HepG2 (cell line): Measurements from ENCODE around the gene MAP2K2. TPM values are rescaled to one million over a fixed set of nuclear protein-coding genes. Genes with fewer than 3 reads are reported as not detected.

ENCODE experiments used
- ATAC-seq: fragments of 200-7000 bp; cut with Tn5 transposase; 3 replicates; pipeline ENCODE4 v1.9.1; 2020; ENCODE audit warnings: mild to moderate bottlenecking, moderate library complexity
- BruUV-seq: library from RNA; stranded (reverse); fragments of 400-500 nt; replicated peaks from 2 replicates; lab custom pipeline; 2021; lab: Mats Ljungman, UMichigan
- CTCF ChIA-PET: fragments of 300-600 bp; formaldehyde crosslinking; extraction: SDS; loops from one replicate; lab custom pipeline; 2021; ENCODE audit warnings: low total read pairs, inconsistent platforms, low intra/inter-chr PET ratio; lab: Yijun Ruan, JAX
- POLR2A ChIA-PET: fragments of 350-600 bp; sonication (Branson Sonifier 250); formaldehyde crosslinking; loops from one replicate; lab custom pipeline; 2020; ENCODE audit warnings: antibody characterized with exemption, inconsistent platforms; lab: Yijun Ruan, JAX
- DNase-seq: peaks from one replicate; pipeline ENCODE4 v3.0.0-alpha.2; 2015; ENCODE audit warnings: low spot score
- FAIRE-seq: peaks from 3 replicates; lab custom pipeline; 2011; peaks lifted over from hg19 to GRCh38; lab: Jason Lieb, UNC
- H2AFZ ChIP-seq: one replicate; pipeline ENCODE4 v1.6.1; 2011; ENCODE audit warnings: low read length, inconsistent platforms
- H3K27ac ChIP-seq: fragments of 300-600 bp; 3 replicates; pipeline ENCODE4 v1.8.0; 2011; ENCODE audit warnings: mixed run types, mild to moderate bottlenecking, mixed read lengths, low read length, inconsistent platforms; ENCODE audit not compliant: insufficient read depth; ENCODE audit errors: extremely low read length
- H3K27me3 ChIP-seq, 2 experiments: fragments of 200-600 bp in 1 of 2; 2 replicates in 1 of 2; 3 replicates in 1 of 2; pipeline versions ENCODE4 v1.6.0 to v1.8.0; 2011; ENCODE audit warnings: low read length in 2 of 2, mild to moderate bottlenecking in 2 of 2, moderate library complexity in 2 of 2, inconsistent platforms in 1 of 2; ENCODE audit not compliant: insufficient read depth in 2 of 2, control insufficient read depth in 1 of 2
- H3K36me3 ChIP-seq, 2 experiments: fragments of 200-600 bp in 1 of 2; replicated peaks in 1 of 2; 2 replicates in 1 of 2; 3 replicates in 1 of 2; pipeline versions ENCODE4 v1.5.1 to v1.8.0; 2011; ENCODE audit warnings: low read length in 2 of 2, inconsistent platforms in 1 of 2; ENCODE audit not compliant: insufficient read depth in 2 of 2, control insufficient read depth in 1 of 2
- H3K4me1 ChIP-seq: 2 replicates; pipeline ENCODE4 v1.5.1; 2012; ENCODE audit warnings: low read length, inconsistent platforms; ENCODE audit not compliant: insufficient read depth
- H3K4me2 ChIP-seq: 2 replicates; pipeline ENCODE4 v1.6.0; 2011; ENCODE audit warnings: low read depth, low read length, inconsistent platforms
- H3K4me3 ChIP-seq, 3 experiments: fragments of 200-600 bp in 1 of 3; sonication (generic), shearing (Covaris generic) in 1 of 3; replicated peaks in 1 of 3; 2 replicates each; pipeline ENCODE4 v1.5.1; 2011 to 2016; ENCODE audit warnings: low read length in 3 of 3, inconsistent platforms in 2 of 3, low read depth in 2 of 3, mild to moderate bottlenecking in 2 of 3, control low read depth in 1 of 3, mixed read lengths in 1 of 3; ENCODE audit not compliant: insufficient read depth in 1 of 3
- H3K79me2 ChIP-seq: one replicate; pipeline ENCODE4 v1.6.1; 2011; ENCODE audit warnings: low read length, inconsistent platforms; ENCODE audit not compliant: insufficient read depth
- H3K9ac ChIP-seq: 2 replicates; pipeline ENCODE4 v1.6.0; 2011; ENCODE audit warnings: mild to moderate bottlenecking, low read depth, low read length, inconsistent platforms; ENCODE audit not compliant: insufficient read depth
- H3K9me3 ChIP-seq: 2 replicates; pipeline ENCODE4 v1.5.1; 2012; ENCODE audit warnings: mild to moderate bottlenecking, low read length
- H4K20me1 ChIP-seq: 2 replicates; pipeline ENCODE4 v1.6.0; 2011; ENCODE audit warnings: inconsistent platforms, mild to moderate bottlenecking, low read length, moderate library complexity; ENCODE audit not compliant: insufficient read depth
- AGO2 ChIP-seq: fragments of 200-400 bp; formaldehyde crosslinking; optimal IDR thresholded peaks from 2 replicates; pipeline ENCODE3; 2017; ENCODE audit warnings: mild to moderate bottlenecking, low read depth, low read length, moderate library complexity
- ETV5 ChIP-seq: IDR thresholded peaks from 2 replicates; pipeline ENCODE4 v1.6.1; 2018; ENCODE audit warnings: missing biosample characterization, missing genetic modification reagents, inconsistent platforms, borderline replicate concordance
- HNRNPL ChIP-seq: fragments of 200-400 bp; formaldehyde crosslinking; IDR thresholded peaks from 2 replicates; pipeline ENCODE4 v1.6.1; 2017; ENCODE audit warnings: mild to moderate bottlenecking, low read depth, low read length
- HOXA3 ChIP-seq: sonication (generic); formaldehyde crosslinking; IDR thresholded peaks from 2 replicates; pipeline ENCODE4 v1.5.0; 2020; ENCODE audit warnings: missing genetic modification reagents
- MLLT10 ChIP-seq: sonication (generic); formaldehyde crosslinking; IDR thresholded peaks from 2 replicates; pipeline ENCODE4 v1.4.0; 2020; ENCODE audit warnings: missing genetic modification reagents
- ZFP1 ChIP-seq: IDR thresholded peaks from 2 replicates; pipeline ENCODE4 v1.6.1; 2016
- ZNF350 ChIP-seq: sonication (generic); formaldehyde crosslinking; IDR thresholded peaks from 2 replicates; pipeline ENCODE4 v1.4.0; 2020; ENCODE audit warnings: mild to moderate bottlenecking, low read depth, missing genetic modification reagents, borderline replicate concordance
- ZNF547 ChIP-seq: sonication (generic); formaldehyde crosslinking; IDR thresholded peaks from 2 replicates; pipeline ENCODE4 v1.5.1; 2020; ENCODE audit warnings: mild to moderate bottlenecking, missing genetic modification reagents
- ZNF788 ChIP-seq: sonication (generic); formaldehyde crosslinking; IDR thresholded peaks from 2 replicates; pipeline ENCODE4 v1.5.0; 2020; ENCODE audit warnings: mild to moderate bottlenecking, missing genetic modification reagents, borderline replicate concordance
- WGBS: methylation state at CpG from one replicate; pipeline ENCODE4 v1.1.6; 2017; ENCODE audit warnings: low lambda C conversion rate; 5-methylcytosine and 5-hydroxymethylcytosine counted together
- in situ Hi-C: cut with HindIII; loops from 2 replicates; pipeline ENCODE4 v1.10.0; 2017; ENCODE audit warnings: low pct_unique_long_range_greater_than_20kb; ENCODE audit not compliant: extremely low pct_ligation_motif_present
- intact Hi-C: fragments of 100-400 bp; cut with micrococcal nuclease; formaldehyde crosslinking; loops from one replicate; pipeline ENCODE4 v1.10.0; 2022; ENCODE audit not compliant: unreplicated experiment
- polyA plus RNA-seq, 8 experiments: library from polyadenylated mRNA; depleted of rRNA in 3 of 8; stranded (reverse) in 7 of 8; unstranded in 1 of 8; fragments of >200 nt; fragmentation: Illumina TruSeq in 4 of 8; extraction: Trizol in 4 of 8; gene quantifications; 2 replicates each; pipeline versions ENCODE4 v1.2.1 to v1.2.3, GENCODE V29; 2011 to 2016; ENCODE audit warnings: low read depth in 4 of 8, missing spikeins in 1 of 8, mixed read lengths in 1 of 8; ENCODE audit not compliant: insufficient read depth in 1 of 8
- total RNA-seq, 5 experiments: library from RNA; depleted of rRNA; stranded (reverse); fragments of >200 nt; fragmentation: Illumina TruSeq; extraction: Trizol; gene quantifications; 2 replicates each; pipeline ENCODE4 v1.2.3, GENCODE V29; 2016; ENCODE audit warnings: low read depth in 1 of 5
- TF ChIP-seq, protein P1 (sequence below): sonication (generic); formaldehyde crosslinking; IDR thresholded peaks from 2 replicates; pipeline ENCODE4 v1.4.0; 2020; ENCODE audit warnings: missing genetic modification reagents; ENCODE audit errors: not compliant biosample characterization
- TF ChIP-seq, protein P2 (sequence below): sonication (generic); formaldehyde crosslinking; IDR thresholded peaks from 2 replicates; pipeline ENCODE4 v1.4.0; 2020; ENCODE audit warnings: mild to moderate bottlenecking, missing genetic modification reagents, borderline replicate concordance
- TF ChIP-seq, protein P3 (sequence below), 2 experiments: IDR thresholded peaks; 2 replicates each; pipeline ENCODE4 v1.6.1; 2011 to 2012; ENCODE audit warnings: low read length in 2 of 2, borderline replicate concordance in 1 of 2, low read depth in 1 of 2, mild to moderate bottlenecking in 1 of 2, moderate library complexity in 1 of 2
- TF ChIP-seq, protein P4 (sequence below): sonication (generic); formaldehyde crosslinking; IDR thresholded peaks from 2 replicates; pipeline ENCODE4 v1.4.0; 2020; ENCODE audit warnings: missing genetic modification reagents
- TF ChIP-seq, protein P5 (sequence below): sonication (generic); formaldehyde crosslinking; IDR thresholded peaks from 2 replicates; pipeline ENCODE4 v1.4.0; 2020; ENCODE audit warnings: missing genetic modification reagents

Gene MAP2K2
- total and polyA plus RNA-seq, 2 of the 13 experiments (the other 11 are each of a cell fraction or from before 2014, with no cell fraction given) = 70.3 to 80.9 TPM

GRCh38 chr19:4049432-4049831, 74.5 kb downstream of the MAP2K2 start:
- Histone ChIP-seq H3K27ac (no peak overlapping the region), H3K9me3 (no peaks in the 10 kb centered on the region), H4K20me1 (peaks cover 34% of the 10 kb centered on the region; the same call in 1 of the 2 replicates), H3K4me2 (no peak overlapping the region), H3K79me2 (peaks cover 45% of the 10 kb centered on the region), H3K4me3 (no peak overlapping the region), H3K36me3 (peaks cover 28 to 52% of the 10 kb centered on the region in 2 experiments), H3K9ac (no peak overlapping the region), H3K27me3 (no peaks in the 10 kb centered on the region), H2AFZ (no peak overlapping the region), H3K4me1 (peaks cover 31% of the 10 kb centered on the region)
- 95% methylated on average over 15 of the region's 15 CpGs for WGBS
- ChIA-PET CTCF (no interaction called here), POLR2A (no interaction called here)
- no TSS peak for BruUV-seq
- FAIRE-seq (no peak), DNase-seq (no peak), ATAC-seq (no peak)
- no peak for TF ChIP-seq ETV5 (CRISPR knock-in tag)
- no peak for TF ChIP-seq HOXA3 (CRISPR knock-in tag)
- TF ChIP-seq, protein P1, sequence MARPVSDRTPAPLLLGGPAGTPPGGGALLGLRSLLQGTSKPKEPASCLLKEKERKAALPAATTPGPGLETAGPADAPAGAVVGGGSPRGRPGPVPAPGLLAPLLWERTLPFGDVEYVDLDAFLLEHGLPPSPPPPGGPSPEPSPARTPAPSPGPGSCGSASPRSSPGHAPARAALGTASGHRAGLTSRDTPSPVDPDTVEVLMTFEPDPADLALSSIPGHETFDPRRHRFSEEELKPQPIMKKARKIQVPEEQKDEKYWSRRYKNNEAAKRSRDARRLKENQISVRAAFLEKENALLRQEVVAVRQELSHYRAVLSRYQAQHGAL (CRISPR knock-in tag) = no peak
- no peak for TF ChIP-seq ZNF350 (CRISPR knock-in tag)
- 0 out of 2 replicates have a peak, but pooled peaks have one; percentile 33 for TF ChIP-seq HNRNPL
- TF ChIP-seq ZFP1 = no peak
- TF ChIP-seq, protein P2, sequence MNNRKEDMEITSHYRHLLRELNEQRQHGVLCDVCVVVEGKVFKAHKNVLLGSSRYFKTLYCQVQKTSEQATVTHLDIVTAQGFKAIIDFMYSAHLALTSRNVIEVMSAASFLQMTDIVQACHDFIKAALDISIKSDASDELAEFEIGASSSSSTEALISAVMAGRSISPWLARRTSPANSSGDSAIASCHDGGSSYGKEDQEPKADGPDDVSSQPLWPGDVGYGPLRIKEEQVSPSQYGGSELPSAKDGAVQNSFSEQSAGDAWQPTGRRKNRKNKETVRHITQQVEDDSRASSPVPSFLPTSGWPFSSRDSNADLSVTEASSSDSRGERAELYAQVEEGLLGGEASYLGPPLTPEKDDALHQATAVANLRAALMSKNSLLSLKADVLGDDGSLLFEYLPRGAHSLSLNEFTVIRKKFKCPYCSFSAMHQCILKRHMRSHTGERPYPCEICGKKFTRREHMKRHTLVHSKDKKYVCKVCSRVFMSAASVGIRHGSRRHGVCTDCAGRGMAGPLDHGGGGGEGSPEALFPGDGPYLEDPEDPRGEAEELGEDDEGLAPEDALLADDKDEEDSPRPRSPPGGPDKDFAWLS = no peak
- TF ChIP-seq, protein P3, sequence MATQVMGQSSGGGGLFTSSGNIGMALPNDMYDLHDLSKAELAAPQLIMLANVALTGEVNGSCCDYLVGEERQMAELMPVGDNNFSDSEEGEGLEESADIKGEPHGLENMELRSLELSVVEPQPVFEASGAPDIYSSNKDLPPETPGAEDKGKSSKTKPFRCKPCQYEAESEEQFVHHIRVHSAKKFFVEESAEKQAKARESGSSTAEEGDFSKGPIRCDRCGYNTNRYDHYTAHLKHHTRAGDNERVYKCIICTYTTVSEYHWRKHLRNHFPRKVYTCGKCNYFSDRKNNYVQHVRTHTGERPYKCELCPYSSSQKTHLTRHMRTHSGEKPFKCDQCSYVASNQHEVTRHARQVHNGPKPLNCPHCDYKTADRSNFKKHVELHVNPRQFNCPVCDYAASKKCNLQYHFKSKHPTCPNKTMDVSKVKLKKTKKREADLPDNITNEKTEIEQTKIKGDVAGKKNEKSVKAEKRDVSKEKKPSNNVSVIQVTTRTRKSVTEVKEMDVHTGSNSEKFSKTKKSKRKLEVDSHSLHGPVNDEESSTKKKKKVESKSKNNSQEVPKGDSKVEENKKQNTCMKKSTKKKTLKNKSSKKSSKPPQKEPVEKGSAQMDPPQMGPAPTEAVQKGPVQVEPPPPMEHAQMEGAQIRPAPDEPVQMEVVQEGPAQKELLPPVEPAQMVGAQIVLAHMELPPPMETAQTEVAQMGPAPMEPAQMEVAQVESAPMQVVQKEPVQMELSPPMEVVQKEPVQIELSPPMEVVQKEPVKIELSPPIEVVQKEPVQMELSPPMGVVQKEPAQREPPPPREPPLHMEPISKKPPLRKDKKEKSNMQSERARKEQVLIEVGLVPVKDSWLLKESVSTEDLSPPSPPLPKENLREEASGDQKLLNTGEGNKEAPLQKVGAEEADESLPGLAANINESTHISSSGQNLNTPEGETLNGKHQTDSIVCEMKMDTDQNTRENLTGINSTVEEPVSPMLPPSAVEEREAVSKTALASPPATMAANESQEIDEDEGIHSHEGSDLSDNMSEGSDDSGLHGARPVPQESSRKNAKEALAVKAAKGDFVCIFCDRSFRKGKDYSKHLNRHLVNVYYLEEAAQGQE (IDR thresholded peaks at IDR 0.05; ENCODE audit: borderline replicate concordance in 1 of 2, low read depth in 1 of 2, low read length in 2 of 2) = peak in 1 of 2 experiments; percentile 33; a peak in 1 of 4 replicates
- TF ChIP-seq ZNF547 (CRISPR knock-in tag) = no peak
- TF ChIP-seq ZNF788 (CRISPR knock-in tag) = no peak
- TF ChIP-seq AGO2 = peak; percentile 73
- TF ChIP-seq, protein P4, sequence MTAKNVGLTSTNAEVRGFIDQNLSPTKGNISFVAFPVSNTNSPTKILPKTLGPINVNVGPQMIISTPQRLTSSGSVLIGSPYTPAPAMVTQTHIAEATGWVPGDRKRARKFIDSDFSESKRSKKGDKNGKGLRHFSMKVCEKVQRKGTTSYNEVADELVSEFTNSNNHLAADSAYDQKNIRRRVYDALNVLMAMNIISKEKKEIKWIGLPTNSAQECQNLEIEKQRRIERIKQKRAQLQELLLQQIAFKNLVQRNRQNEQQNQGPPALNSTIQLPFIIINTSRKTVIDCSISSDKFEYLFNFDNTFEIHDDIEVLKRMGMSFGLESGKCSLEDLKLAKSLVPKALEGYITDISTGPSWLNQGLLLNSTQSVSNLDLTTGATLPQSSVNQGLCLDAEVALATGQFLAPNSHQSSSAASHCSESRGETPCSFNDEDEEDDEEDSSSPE = no peak
- TF ChIP-seq, protein P5, sequence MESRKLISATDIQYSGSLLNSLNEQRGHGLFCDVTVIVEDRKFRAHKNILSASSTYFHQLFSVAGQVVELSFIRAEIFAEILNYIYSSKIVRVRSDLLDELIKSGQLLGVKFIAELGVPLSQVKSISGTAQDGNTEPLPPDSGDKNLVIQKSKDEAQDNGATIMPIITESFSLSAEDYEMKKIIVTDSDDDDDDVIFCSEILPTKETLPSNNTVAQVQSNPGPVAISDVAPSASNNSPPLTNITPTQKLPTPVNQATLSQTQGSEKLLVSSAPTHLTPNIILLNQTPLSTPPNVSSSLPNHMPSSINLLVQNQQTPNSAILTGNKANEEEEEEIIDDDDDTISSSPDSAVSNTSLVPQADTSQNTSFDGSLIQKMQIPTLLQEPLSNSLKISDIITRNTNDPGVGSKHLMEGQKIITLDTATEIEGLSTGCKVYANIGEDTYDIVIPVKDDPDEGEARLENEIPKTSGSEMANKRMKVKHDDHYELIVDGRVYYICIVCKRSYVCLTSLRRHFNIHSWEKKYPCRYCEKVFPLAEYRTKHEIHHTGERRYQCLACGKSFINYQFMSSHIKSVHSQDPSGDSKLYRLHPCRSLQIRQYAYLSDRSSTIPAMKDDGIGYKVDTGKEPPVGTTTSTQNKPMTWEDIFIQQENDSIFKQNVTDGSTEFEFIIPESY = peak; percentile 88
- TF ChIP-seq MLLT10 (CRISPR knock-in tag) = no peak
- intact Hi-C loops (no loop called here), in situ Hi-C loops (no loop called here)
